ENCODE measurements around the gene RNASE13.
A peak's percentile ranks its signal among the peaks of the same experiment; 100 is the strongest.
"Not testable (repeated sequence)": the region's sequence is repeated elsewhere in the genome, so short reads cannot be mapped to it uniquely, and the experiment has no call there.

RNASE13 gene

DNA sequence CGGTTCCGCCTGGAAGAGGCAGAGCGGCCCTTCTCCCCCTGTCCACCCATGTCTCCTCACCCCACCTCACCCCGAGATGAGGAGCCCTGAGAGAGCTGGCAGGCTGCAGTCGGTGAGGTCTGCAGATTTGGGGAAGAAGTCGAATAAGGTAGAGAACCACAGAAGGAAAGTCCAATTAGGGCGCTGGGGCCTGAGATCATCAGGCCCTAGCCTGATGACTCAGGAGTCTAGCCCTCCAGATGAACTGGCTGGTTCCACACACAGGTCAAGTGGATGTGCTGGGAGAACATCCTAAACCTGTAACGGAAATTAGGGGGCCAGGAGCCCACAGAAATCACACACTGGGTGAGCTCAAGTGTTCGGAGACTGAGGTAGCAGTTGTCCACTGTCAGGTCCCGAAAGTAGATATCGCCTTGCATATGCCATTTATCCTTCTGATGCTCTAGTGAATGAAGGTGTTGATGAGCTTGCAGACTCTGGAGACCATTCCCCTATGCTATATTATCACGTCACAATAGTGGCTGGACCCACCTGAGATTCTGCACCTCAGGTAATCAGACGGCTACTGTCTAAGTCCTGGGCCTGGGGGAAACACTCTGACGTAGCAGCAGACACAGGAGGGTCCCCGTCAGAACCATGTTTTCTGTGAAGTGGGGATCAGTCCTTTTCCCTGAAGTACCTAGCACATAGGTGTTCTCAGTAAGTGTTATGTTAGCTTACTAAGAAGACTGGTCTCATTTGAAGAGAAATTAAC, 45.7 kb downstream of the RNASE13 start:
- DNase-seq (ENCODE audit: low spot score): no peak

DNA sequence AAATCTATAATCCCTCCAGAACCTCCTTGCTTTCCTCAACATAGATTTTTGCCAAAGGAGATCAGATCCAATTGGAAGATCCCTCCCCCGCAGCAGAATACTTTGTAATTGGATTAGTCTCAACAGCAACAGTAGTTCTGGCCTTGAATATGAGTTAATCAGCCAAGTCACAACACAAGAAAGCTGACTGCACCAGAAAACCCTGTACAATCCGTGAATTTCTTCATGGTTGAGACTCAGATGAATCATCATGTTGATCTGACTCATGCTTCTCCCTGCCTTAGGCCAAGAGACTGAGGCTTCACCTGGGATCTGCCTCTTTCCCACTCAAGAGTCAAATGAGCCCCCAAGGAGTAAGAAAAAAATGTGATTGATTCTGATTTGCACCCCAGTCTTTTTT, 47.8 kb downstream of the RNASE13 start:
- peak; percentile 84 for DNase-seq (ENCODE audit: low spot score)

DNA sequence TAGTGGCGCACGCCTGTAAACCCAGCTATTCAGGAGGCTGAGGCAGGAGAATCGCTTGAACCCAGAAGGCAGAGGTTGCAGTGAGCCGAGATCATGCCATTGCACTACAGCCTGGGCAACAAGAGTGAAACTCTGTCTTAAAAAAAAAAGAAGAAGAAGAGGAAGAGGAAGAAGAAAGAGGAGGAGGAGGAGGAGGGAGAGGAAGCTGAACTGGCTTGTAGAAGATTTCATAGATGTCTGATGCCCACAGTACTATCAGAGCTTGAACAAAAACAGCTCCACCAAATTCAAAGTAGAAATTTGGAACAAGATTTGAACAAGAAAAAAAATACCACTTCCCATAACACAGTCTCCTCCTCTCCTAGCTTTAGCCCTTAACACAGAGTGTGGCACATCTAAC, 49.0 kb downstream of the RNASE13 start:
- not testable (repeated sequence) for DNase-seq (ENCODE audit: low spot score)
